ENCODE results near the gene ACAP1. TPM values are rescaled to one million over a fixed set of nuclear protein-coding genes. Genes with fewer than 3 reads are reported as not detected.

Gene ACAP1
- total RNA-seq, 1 experiment from 2014 or later: 10.9 TPM

- H3K9me2 ChIP-seq (ENCODE audit: insufficient read depth): no peaks in the 10 kb centered on the region
- TF ChIP-seq EZH2 (IDR thresholded peaks at IDR 0.05; ENCODE audit: low read depth) (no peak), CTCF (conservative IDR thresholded peaks at IDR 0.05) (no peak; the same call in 1 of the 2 replicates)
- intact Hi-C loops (cut with micrococcal nuclease; ENCODE audit: unreplicated experiment): loop anchor here (1.0 to 2.0 kb wide), 3 partner anchors 10 to 164 kb away; partner anchors contain the start of genes TMEM256 and TNFSF13
- ChIA-PET POLR2A (ENCODE audit: unreplicated experiment) (interaction anchor here (0.5 to 1.3 kb wide), 7 partner anchors 9 to 221 kb away, joined by 3 to 31 read pairs (median 4); partner anchors contain the start of genes TMEM102 and TMEM256), CTCF (interaction anchor here (1.0 kb wide), 1 partner anchor 41 kb away, joined by 3 read pairs; the partner anchor contains the start of gene TMEM102)
- no peaks in the 10 kb centered on the region for H3K79me2 ChIP-seq (ENCODE audit: low read depth)
- H3K27me3 ChIP-seq (ENCODE audit: insufficient read depth, low read depth): no peaks in the 10 kb centered on the region
- H3K27ac ChIP-seq: peak within 1 kb of the TSS; percentile 68
- no peaks in the 10 kb centered on the region for H3K9me3 ChIP-seq (ENCODE audit: insufficient read depth, low read depth)
- peak within 1 kb of the TSS; percentile 95 for H3K4me2 ChIP-seq
- DNase-seq: peak; percentile 57 to 95
- no peaks in the 10 kb centered on the region for H4K20me1 ChIP-seq (ENCODE audit: insufficient read depth)
- peak within 1 kb of the TSS; percentile 83 for H2AFZ ChIP-seq
- H3K36me3 ChIP-seq (ENCODE audit: low read depth): no peaks in the 10 kb centered on the region
- BruUV-seq (replicated peaks): no TSS peak
- 0 out of 2 replicates have a peak, but pooled peaks cover 5% of the 10 kb centered on the region for H3K4me1 ChIP-seq (replicated peaks; ENCODE audit: insufficient read depth)
- H3K4me3 ChIP-seq: peak within 1 kb of the TSS; percentile 78
- peaks cover 12% of the 10 kb centered on the region; the same call in 1 of the 2 replicates for H3F3A ChIP-seq (ENCODE audit: insufficient read depth, low read depth)
Observed at GRCh38 chr17:7394452-7395191, 58.3 kb downstream of the ACAP1 start, which contains the start of gene PLSCR3. Gene PLSCR3, minus strand, starts transcription at chr17:7394525. Its CDS starts 415 bp downstream, at chr17:7394110.

DNA sequence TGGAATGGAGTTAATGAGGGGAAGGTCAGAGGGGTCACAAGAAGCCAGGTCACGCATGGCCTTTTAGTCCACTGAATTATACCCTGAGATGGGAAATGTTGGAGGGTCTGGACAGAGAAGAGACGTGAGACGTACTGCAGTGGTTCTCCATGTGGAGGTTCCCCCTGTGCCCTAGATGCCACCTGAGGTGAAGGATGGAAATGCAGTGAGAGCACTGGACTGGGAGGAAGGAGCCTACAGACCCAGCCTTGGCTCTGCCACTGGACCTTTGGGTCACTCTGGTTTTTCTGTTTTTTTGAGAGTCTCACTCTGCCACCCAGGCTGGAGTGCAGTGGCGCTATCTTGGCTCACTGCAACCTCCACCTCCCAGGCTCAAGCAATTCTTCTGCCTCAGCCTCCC is 59.8 kb downstream of the ACAP1 start:
- ChIA-PET POLR2A (ENCODE audit: unreplicated experiment) (no interaction called here), CTCF (no interaction called here)
- no peaks in the 10 kb centered on the region for H4K20me1 ChIP-seq (ENCODE audit: insufficient read depth)
- H3K79me2 ChIP-seq (ENCODE audit: low read depth): no peaks in the 10 kb centered on the region
- H2AFZ ChIP-seq: no peak overlapping the region
- H3K27ac ChIP-seq: no peak overlapping the region
- BruUV-seq (replicated peaks): no TSS peak
- no peaks in the 10 kb centered on the region for H3K9me3 ChIP-seq (ENCODE audit: insufficient read depth, low read depth)
- H3K27me3 ChIP-seq (ENCODE audit: insufficient read depth, low read depth): no peaks in the 10 kb centered on the region
- H3K4me1 ChIP-seq (replicated peaks; ENCODE audit: insufficient read depth): peaks cover 12% of the 10 kb centered on the region
- intact Hi-C loops (cut with micrococcal nuclease; ENCODE audit: unreplicated experiment): no loop called here
- no peak for TF ChIP-seq EZH2 (IDR thresholded peaks at IDR 0.05; ENCODE audit: low read depth)
- no peak for TF ChIP-seq CTCF (conservative IDR thresholded peaks at IDR 0.05)
- no peak overlapping the region for H3K4me2 ChIP-seq
- peaks cover 15% of the 10 kb centered on the region; the same call in 1 of the 2 replicates for H3F3A ChIP-seq (ENCODE audit: insufficient read depth, low read depth)
- no peaks in the 10 kb centered on the region for H3K9me2 ChIP-seq (ENCODE audit: insufficient read depth)
- no peak for DNase-seq
- no peaks in the 10 kb centered on the region for H3K36me3 ChIP-seq (ENCODE audit: low read depth)
- no peak overlapping the region for H3K4me3 ChIP-seq

- no peak for DNase-seq
- no peak overlapping the region for H3K4me3 ChIP-seq
- no peaks in the 10 kb centered on the region for H3K27me3 ChIP-seq (ENCODE audit: insufficient read depth, low read depth)
- no peak overlapping the region for H3K4me2 ChIP-seq
- no peak overlapping the region for H2AFZ ChIP-seq
- no peak overlapping the region for H3K27ac ChIP-seq
- no TSS peak for BruUV-seq (replicated peaks)
- H3K4me1 ChIP-seq (replicated peaks; ENCODE audit: insufficient read depth): peaks cover 18% of the 10 kb centered on the region
- ChIA-PET POLR2A (ENCODE audit: unreplicated experiment) (no interaction called here), CTCF (interaction anchor here (0.6 to 0.7 kb wide), 2 partner anchors 117 kb away, joined by 3 to 4 read pairs; partner anchors contain the start of gene SLC2A4)
- no peaks in the 10 kb centered on the region for H3K9me2 ChIP-seq (ENCODE audit: insufficient read depth)
- intact Hi-C loops (cut with micrococcal nuclease; ENCODE audit: unreplicated experiment): no loop called here
- H3K79me2 ChIP-seq (ENCODE audit: low read depth): 0 out of 2 replicates have a peak, but pooled peaks cover 5% of the 10 kb centered on the region
- TF ChIP-seq EZH2 (IDR thresholded peaks at IDR 0.05; ENCODE audit: low read depth) (no peak), CTCF (conservative IDR thresholded peaks at IDR 0.05) (no peak)
- H3F3A ChIP-seq (ENCODE audit: insufficient read depth, low read depth): peaks cover 20% of the 10 kb centered on the region; the same call in 1 of the 2 replicates
- no peaks in the 10 kb centered on the region for H4K20me1 ChIP-seq (ENCODE audit: insufficient read depth)
- no peaks in the 10 kb centered on the region for H3K9me3 ChIP-seq (ENCODE audit: insufficient read depth, low read depth)
- H3K36me3 ChIP-seq (ENCODE audit: low read depth): no peaks in the 10 kb centered on the region
Observed at GRCh38 chr17:7398612-7399011, 62.3 kb downstream of the ACAP1 start.

Other genes starting within 250 kb of the ACAP1 start
- gene ASGR2, start 221.7 kb upstream of the ACAP1 start, total RNA-seq (2021): not detected in 2 replicates
- 3.5 and 5.9 TPM in 2 replicates for gene ASGR1, start 157.2 kb upstream of the ACAP1 start, total RNA-seq (2021)
- 27.1 and 32.8 TPM in 2 replicates for gene DLG4, start 116.7 kb upstream of the ACAP1 start, total RNA-seq (2021)
- 531 and 604 TPM in 2 replicates for gene ACADVL, start 116.6 kb upstream of the ACAP1 start, total RNA-seq (2021)
- 77.9 and 86.8 TPM in 2 replicates for gene DVL2, start 102.0 kb upstream of the ACAP1 start, total RNA-seq (2021)
- 64.5 and 65.8 TPM in 2 replicates for gene PHF23, start 97.1 kb upstream of the ACAP1 start, total RNA-seq (2021)
- 424 and 457 TPM in 2 replicates for gene GABARAP, start 94.1 kb upstream of the ACAP1 start, total RNA-seq (2021)
- 173 and 203 TPM in 2 replicates for gene CTDNEP1, start 84.8 kb upstream of the ACAP1 start, total RNA-seq (2021)
- 31.8 and 45.1 TPM in 2 replicates for gene ELP5, start 84.3 kb upstream of the ACAP1 start, total RNA-seq (2021)
- gene CLDN7, start 74.1 kb upstream of the ACAP1 start, total RNA-seq (2021): 390 and 442 TPM in 2 replicates
- 1.5 and 1.6 TPM in 2 replicates for gene SLC2A4, start 54.8 kb upstream of the ACAP1 start, total RNA-seq (2021)
- gene YBX2, start 41.9 kb upstream of the ACAP1 start, total RNA-seq (2021): 0.65 and 0.68 TPM in 2 replicates
- 806 and 1,298 TPM in 2 replicates for gene EIF5A, start 28.9 kb upstream of the ACAP1 start, total RNA-seq (2021)
- gene GPS2, start 21.2 kb upstream of the ACAP1 start, total RNA-seq (2021): 43.5 and 61.3 TPM in 2 replicates
- 46.5 and 57.9 TPM in 2 replicates for gene NEURL4, start 7.2 kb upstream of the ACAP1 start, total RNA-seq (2021)
- gene KCTD11, start 15.6 kb downstream of the ACAP1 start, total RNA-seq (2021): 16.4 and 18.3 TPM in 2 replicates
- gene TMEM95, start 18.6 kb downstream of the ACAP1 start, total RNA-seq (2021): 0.45 and 0.50 TPM in 2 replicates
- 15.8 and 18.8 TPM in 2 replicates for gene TNK1, start 44.6 kb downstream of the ACAP1 start, total RNA-seq (2021)
- gene PLSCR3, start 58.0 kb downstream of the ACAP1 start, total RNA-seq (2021): 53.0 and 64.5 TPM in 2 replicates
- gene TMEM256, start 67.6 kb downstream of the ACAP1 start, total RNA-seq (2021): 55.4 and 91.7 TPM in 2 replicates
- gene NLGN2, start 71.3 kb downstream of the ACAP1 start, total RNA-seq (2021): 86.3 and 98.8 TPM in 2 replicates
- 0.83 and 1.1 TPM in 2 replicates for gene SPEM1, start 83.8 kb downstream of the ACAP1 start, total RNA-seq (2021)
- gene SPEM2, start 89.1 kb downstream of the ACAP1 start, total RNA-seq (2021): 0.50 TPM in 1 of 2 replicates, not detected in the other
- not detected in 2 replicates for gene SPEM3, start 92.3 kb downstream of the ACAP1 start, total RNA-seq (2021)
- 17.0 and 20.7 TPM in 2 replicates for gene TMEM102, start 98.9 kb downstream of the ACAP1 start, total RNA-seq (2021)
- gene FGF11, start 103.0 kb downstream of the ACAP1 start, total RNA-seq (2021): 15.2 and 23.2 TPM in 2 replicates
- gene CHRNB1, start 108.5 kb downstream of the ACAP1 start, total RNA-seq (2021): 31.9 and 53.4 TPM in 2 replicates
- gene ZBTB4, start 143.1 kb downstream of the ACAP1 start, total RNA-seq (2021): 50.6 and 54.0 TPM in 2 replicates
- not detected in 2 replicates for gene SLC35G6, start 144.9 kb downstream of the ACAP1 start, total RNA-seq (2021)
- 149 and 166 TPM in 2 replicates for gene POLR2A, start 147.8 kb downstream of the ACAP1 start, total RNA-seq (2021)
- gene TNFSF12, start 212.5 kb downstream of the ACAP1 start, total RNA-seq (2021): 14.3 and 21.5 TPM in 2 replicates
- gene TNFSF13, start 222.2 kb downstream of the ACAP1 start, total RNA-seq (2021): 46.4 and 65.4 TPM in 2 replicates
- gene SENP3, start 225.4 kb downstream of the ACAP1 start, total RNA-seq (2021): 68.4 and 72.4 TPM in 2 replicates
- 27.0 and 37.0 TPM in 2 replicates for gene CD68, start 243.1 kb downstream of the ACAP1 start, total RNA-seq (2021)
- gene MPDU1, start 247.3 kb downstream of the ACAP1 start, total RNA-seq (2021): 33.4 and 44.2 TPM in 2 replicates

Measured in PC-9 (cell line).